Stomach (tissue), 9 donors: Measurements from ENCODE around the gene ARID4B. TPM values are rescaled to one million over a fixed set of nuclear protein-coding genes. Genes with fewer than 3 reads are reported as not detected.

Experiments used
- DNase-seq, 2 donors: peaks; one replicate each; pipeline versions ENCODE4 v3.0.0 to v3.0.0-alpha.2; 2013 to 2019
- H3K27ac ChIP-seq, 5 donors: fragments of 200-600 bp in 4 of 5; sonication (generic) in 4 of 5; one replicate each; pipeline ENCODE4 v1.5.1; 2013 to 2019; ENCODE audit warnings: mild to moderate bottlenecking in 1 of 5, moderate library complexity in 1 of 5
- H3K27me3 ChIP-seq, 3 donors: fragments of 200-600 bp; sonication (generic); one replicate each; pipeline ENCODE4 v1.5.1; 2017 to 2019; ENCODE audit warnings: mixed run types in 1 of 3
- H3K36me3 ChIP-seq, 4 donors: fragments of 200-600 bp; sonication (generic); 1 replicate in 3 of 4; 2 replicates in 1 of 4; pipeline ENCODE4 v1.5.1; 2016 to 2019
- H3K4me1 ChIP-seq, 4 donors: fragments of 200-600 bp; sonication (generic); one replicate each; pipeline ENCODE4 v1.5.1; 2016 to 2019
- H3K4me3 ChIP-seq, 4 donors: fragments of 200-600 bp; sonication (generic) in 3 of 4; one replicate each; pipeline ENCODE4 v1.5.1; 2016 to 2019; ENCODE audit warnings: mild to moderate bottlenecking in 1 of 4
- H3K9me3 ChIP-seq, 4 donors: fragments of 200-600 bp; sonication (generic); one replicate each; pipeline ENCODE4 v1.5.1; 2016 to 2019
- CTCF ChIP-seq, 7 experiments: fragments of 450-650 bp in 4 of 7; fragments of 200-600 bp in 3 of 7; sonication (generic) in 3 of 7; IDR thresholded peaks; one replicate each; pipeline ENCODE4 v1.5.1; 2016 to 2019; ENCODE audit warnings: antibody characterized with exemption in 7 of 7, control low read depth in 2 of 7, mild to moderate bottlenecking in 1 of 7
- EP300 ChIP-seq: sonication (generic); formaldehyde crosslinking; IDR thresholded peaks from one replicate; pipeline ENCODE4 v1.6.1; 2017; ENCODE audit warnings: antibody characterized with exemption
- POLR2A ChIP-seq, 4 donors: fragments of 450-650 bp; IDR thresholded peaks; one replicate each; pipeline ENCODE4 v1.6.1; 2016; ENCODE audit warnings: antibody characterized with exemption in 4 of 4, control low read depth in 2 of 4, mild to moderate bottlenecking in 1 of 4, moderate library complexity in 1 of 4
- POLR2AphosphoS5 ChIP-seq, 3 donors: sonication (generic); formaldehyde crosslinking; IDR thresholded peaks; one replicate each; pipeline ENCODE4 v1.6.1; 2016; ENCODE audit warnings: antibody characterized with exemption in 3 of 3
- WGBS, 5 donors: extraction: QIAGEN DNeasy Blood & Tissue Kit in 3 of 5; methylation state at CpG; one replicate each; pipeline versions ENCODE4 v1.1.5 to v1.1.7; 2013 to 2018; 5-methylcytosine and 5-hydroxymethylcytosine counted together
- intact Hi-C: fragments of 100-400 bp; cut with DNase I; formaldehyde crosslinking; loops from one replicate; pipeline ENCODE4 v1.15.1; 2023; ENCODE audit warnings: low total_unique reads
- polyA plus RNA-seq, 3 donors: library from polyadenylated mRNA; stranded (reverse); fragments of 200-250 nt; gene quantifications; one replicate each; pipeline ENCODE4 v1.2.3, GENCODE V29; 2013
- total RNA-seq, 5 donors: library from RNA; depleted of rRNA; stranded (reverse); fragments of >200 nt; gene quantifications; one replicate each; pipeline versions ENCODE4 v1.1.0 to v1.2.3, GENCODE V29; 2014 to 2016
- donor health status: healthy with polysubstance abuse.
- donor health status: Bipolar disorder and iron deficiency.
- donor health status: healthy.

ARID4B gene
- total and polyA plus RNA-seq, 8 donors: 9.5 to 102 (median 30.5) TPM

GRCh38 chr1:235304549-235305451, 23.2 kb downstream of the ARID4B start:
- peak in 1 of 2 donors; percentile 64 for DNase-seq
- Histone ChIP-seq H3K27me3 (no peaks in the 10 kb centered on the region), H3K27ac (peak overlapping the region; percentile 39 to 64 (median 61)), H3K9me3 (no peaks in the 10 kb centered on the region), H3K4me3 (no peak overlapping the region), H3K36me3 (no peaks in the 10 kb centered on the region), H3K4me1 (peaks cover 26 to 84% (median 56%) of the 10 kb centered on the region in 4 donors)
- whole genome bisulfite sequencing, 5 donors: 19 to 35% (median 27%) methylated on average over 6 of the region's 6 CpGs
- TF ChIP-seq POLR2AphosphoS5 (IDR thresholded peaks at IDR 0.05) (no peak), POLR2A (IDR thresholded peaks at IDR 0.05) (no peak), CTCF (IDR thresholded peaks at IDR 0.05) (no peak), EP300 (no peak)
- intact Hi-C loops: no loop called here

GRCh38 chr1:235302143-235302542, 25.8 kb downstream of the ARID4B start:
- H3K4me1 ChIP-seq: peaks cover 41 to 98% (median 69%) of the 10 kb centered on the region in 4 donors

GRCh38 chr1:235299169-235299858, 28.7 kb downstream of the ARID4B start:
- WGBS, 5 donors: 33 to 49% (median 47%) methylated on average over 10 of the region's 10 CpGs
- Histone ChIP-seq H3K36me3 (no peaks in the 10 kb centered on the region), H3K27ac (peak overlapping the region in 3 of 5 donors; percentile 4 to 38 (median 8)), H3K27me3 (no peaks in the 10 kb centered on the region), H3K4me1 (peaks cover 35 to 97% (median 69%) of the 10 kb centered on the region in 4 donors), H3K9me3 (no peaks in the 10 kb centered on the region), H3K4me3 (no peak overlapping the region)
- DNase-seq: no peak
- TF ChIP-seq POLR2A (IDR thresholded peaks at IDR 0.05) (no peak), CTCF (IDR thresholded peaks at IDR 0.05) (no peak), POLR2AphosphoS5 (IDR thresholded peaks at IDR 0.05) (no peak), EP300 (no peak)
- intact Hi-C loops: no loop called here

More at GRCh38 chr1:235302143-235302542, 25.8 kb downstream of the ARID4B start:
- whole genome bisulfite sequencing, 5 donors: 38 to 79% (median 58%) methylated on average over 1 of the region's 1 CpG
- intact Hi-C loops: no loop called here
- no peaks in the 10 kb centered on the region for H3K9me3 ChIP-seq
- no peak for DNase-seq
- no peak overlapping the region for H3K4me3 ChIP-seq
- H3K27ac ChIP-seq: no peak overlapping the region
- H3K36me3 ChIP-seq: no peaks in the 10 kb centered on the region
- no peaks in the 10 kb centered on the region for H3K27me3 ChIP-seq
- no peak for TF ChIP-seq EP300
- no peak for TF ChIP-seq POLR2AphosphoS5 (IDR thresholded peaks at IDR 0.05)
- TF ChIP-seq POLR2A (IDR thresholded peaks at IDR 0.05): no peak
- TF ChIP-seq CTCF (IDR thresholded peaks at IDR 0.05): no peak

DNA sequence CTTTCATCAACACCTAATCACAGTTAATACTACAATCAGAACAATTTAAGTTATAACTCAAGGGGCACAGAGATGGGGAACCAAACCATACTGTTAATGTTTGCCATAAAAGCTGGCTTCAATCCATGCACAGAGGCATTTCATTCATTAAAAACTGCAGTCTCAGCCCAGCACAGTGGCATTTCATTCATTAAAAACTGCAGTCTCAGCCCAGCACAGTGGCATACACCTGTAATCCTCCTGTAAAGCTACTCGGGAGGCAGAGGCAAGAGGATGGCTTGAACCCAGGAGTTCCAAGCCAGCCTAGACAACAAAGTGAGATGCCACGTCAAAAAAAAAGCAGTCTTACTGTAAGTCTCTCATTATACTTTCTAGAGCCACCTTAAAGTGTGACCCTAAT, 29.2 kb downstream of the ARID4B start:
- no peaks in the 10 kb centered on the region for H3K27me3 ChIP-seq
- H3K36me3 ChIP-seq: no peaks in the 10 kb centered on the region
- H3K4me1 ChIP-seq: peaks cover 35 to 97% (median 71%) of the 10 kb centered on the region in 4 donors
- intact Hi-C loops: no loop called here
- peak in 1 of 2 donors; percentile 36 for DNase-seq
- no peak for TF ChIP-seq EP300
- TF ChIP-seq CTCF (IDR thresholded peaks at IDR 0.05): no peak
- no peak for TF ChIP-seq POLR2A (IDR thresholded peaks at IDR 0.05)
- no peak for TF ChIP-seq POLR2AphosphoS5 (IDR thresholded peaks at IDR 0.05)
- no peaks in the 10 kb centered on the region for H3K9me3 ChIP-seq
- 22 to 31% (median 27%) methylated on average over 2 of the region's 2 CpGs for WGBS, 5 donors
- H3K4me3 ChIP-seq: no peak overlapping the region
- H3K27ac ChIP-seq: peak overlapping the region in 2 of 5 donors; percentile 4 to 38
